ENCODE measurements around the gene PALM3. TPM values are rescaled to one million over a fixed set of nuclear protein-coding genes. Genes with fewer than 3 reads are reported as not detected.
"Not testable (repeated sequence)": the region's sequence is repeated elsewhere in the genome, so short reads cannot be mapped to it uniquely, and the experiment has no call there.

Gene PALM3
- total and polyA plus RNA-seq, 2 donors (not counting 1 experiment from before 2014, with no cell fraction given) = 0.02 to 1.3 TPM

DNA sequence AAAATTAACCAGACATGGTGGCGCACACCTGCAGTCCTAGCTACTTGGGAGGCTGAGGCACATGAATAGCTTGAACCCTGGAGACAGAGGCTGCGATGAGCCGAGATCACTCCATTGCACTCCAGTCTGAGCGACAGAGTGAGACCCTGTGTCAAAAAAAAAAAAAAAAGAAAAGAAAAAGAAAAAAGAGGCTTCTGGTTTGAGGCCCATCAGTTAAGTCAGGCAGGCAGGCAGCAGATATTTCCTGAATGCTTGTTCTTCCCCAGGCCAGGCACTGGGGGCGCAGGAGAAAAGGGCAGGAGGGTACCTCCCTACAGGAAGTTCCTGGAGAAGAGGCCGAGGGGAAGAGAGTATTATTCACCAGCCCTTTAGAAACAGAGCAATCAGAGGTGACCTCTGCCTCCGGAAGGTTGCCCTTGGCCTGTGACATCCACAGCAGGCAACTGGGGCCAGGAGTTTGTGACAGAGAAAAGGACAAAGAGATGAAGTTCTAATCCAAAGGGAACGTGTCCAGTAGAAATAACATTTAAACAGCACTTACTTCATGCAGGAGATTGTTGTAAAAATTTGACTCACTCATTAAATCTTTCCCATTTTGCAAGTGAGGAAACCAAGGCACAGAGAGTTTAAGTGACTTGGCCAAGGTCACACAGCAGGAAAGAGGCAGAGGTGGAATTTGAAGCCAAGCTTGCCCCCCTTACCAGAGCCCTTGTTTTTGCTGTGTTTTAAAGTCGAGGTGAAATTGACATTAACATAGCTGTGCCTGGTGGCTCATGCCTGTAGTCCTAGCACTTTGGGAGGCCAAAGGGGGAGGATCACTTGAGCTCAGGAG is 38.3 kb downstream of the PALM3 start:
- H3K36me3 ChIP-seq (ENCODE audit: control insufficient read depth, insufficient read depth, low read length) = no peaks in the 10 kb centered on the region
- H3K9ac ChIP-seq (ENCODE audit: insufficient read depth, low read length) = no peak overlapping the region
- no peaks in the 10 kb centered on the region for H3K9me3 ChIP-seq (ENCODE audit: control insufficient read depth, insufficient read depth, low read depth, low read length)
- TF ChIP-seq, protein P1, sequence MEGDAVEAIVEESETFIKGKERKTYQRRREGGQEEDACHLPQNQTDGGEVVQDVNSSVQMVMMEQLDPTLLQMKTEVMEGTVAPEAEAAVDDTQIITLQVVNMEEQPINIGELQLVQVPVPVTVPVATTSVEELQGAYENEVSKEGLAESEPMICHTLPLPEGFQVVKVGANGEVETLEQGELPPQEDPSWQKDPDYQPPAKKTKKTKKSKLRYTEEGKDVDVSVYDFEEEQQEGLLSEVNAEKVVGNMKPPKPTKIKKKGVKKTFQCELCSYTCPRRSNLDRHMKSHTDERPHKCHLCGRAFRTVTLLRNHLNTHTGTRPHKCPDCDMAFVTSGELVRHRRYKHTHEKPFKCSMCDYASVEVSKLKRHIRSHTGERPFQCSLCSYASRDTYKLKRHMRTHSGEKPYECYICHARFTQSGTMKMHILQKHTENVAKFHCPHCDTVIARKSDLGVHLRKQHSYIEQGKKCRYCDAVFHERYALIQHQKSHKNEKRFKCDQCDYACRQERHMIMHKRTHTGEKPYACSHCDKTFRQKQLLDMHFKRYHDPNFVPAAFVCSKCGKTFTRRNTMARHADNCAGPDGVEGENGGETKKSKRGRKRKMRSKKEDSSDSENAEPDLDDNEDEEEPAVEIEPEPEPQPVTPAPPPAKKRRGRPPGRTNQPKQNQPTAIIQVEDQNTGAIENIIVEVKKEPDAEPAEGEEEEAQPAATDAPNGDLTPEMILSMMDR (conservative IDR thresholded peaks at IDR 0.05 in 1 of 2, IDR thresholded peaks at IDR 0.05 in 1 of 2; ENCODE audit: low read depth in 1 of 2, low read length in 2 of 2) = peak; percentile 35 to 44
- no peak for TF ChIP-seq EZH2 (IDR thresholded peaks at IDR 0.05; ENCODE audit: low read length, missing control alignments)
- peaks cover 5% of the 10 kb centered on the region for H3K4me1 ChIP-seq (ENCODE audit: control insufficient read depth, extremely low read depth, insufficient read depth, low read length)
- no peaks in the 10 kb centered on the region for H3K79me2 ChIP-seq (ENCODE audit: control insufficient read depth, insufficient read depth, low read length)
- no peak overlapping the region for H3K27ac ChIP-seq (ENCODE audit: insufficient read depth, low read length)
- H4K20me1 ChIP-seq (ENCODE audit: control insufficient read depth, extremely low read depth, insufficient read depth, low read length) = no peaks in the 10 kb centered on the region
- no peak overlapping the region for H3K4me3 ChIP-seq (replicated peaks in 1 of 4; ENCODE audit: control extremely low read depth in 1 of 4, insufficient read depth in 1 of 4, low read depth in 3 of 4, low read length in 4 of 4)
- DNase-seq (ENCODE audit: low read depth in 2 of 2) = peak in 1 of 2 donors; percentile 54
- peaks cover 7% of the 10 kb centered on the region for H3K27me3 ChIP-seq (ENCODE audit: control insufficient read depth, insufficient read depth, low read length)
- H3K4me2 ChIP-seq (ENCODE audit: extremely low read depth, insufficient read depth, low read length) = no peak overlapping the region
- H2AFZ ChIP-seq (ENCODE audit: low read length) = peak overlapping the region; percentile 54

DNA sequence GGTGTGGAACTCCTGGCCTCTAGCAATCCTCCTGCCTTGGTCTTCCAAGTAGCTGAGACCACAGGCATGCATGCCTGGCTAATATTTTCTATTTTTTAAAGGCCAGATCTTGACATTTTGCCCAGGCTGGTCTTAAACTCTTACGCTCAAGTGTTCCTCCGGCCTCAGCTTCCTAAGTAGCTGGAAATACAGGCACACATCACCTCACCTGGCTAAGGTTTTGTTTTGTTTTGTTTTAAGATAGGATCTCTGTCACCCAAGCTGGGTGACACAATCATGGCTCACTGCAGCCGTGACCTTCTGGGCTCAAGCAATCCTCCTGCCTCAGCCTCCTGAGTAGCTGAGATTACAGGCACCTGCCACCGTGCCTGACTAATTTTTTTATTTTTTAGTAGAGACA is 39.4 kb downstream of the PALM3 start:
- Histone ChIP-seq H3K27ac (ENCODE audit: insufficient read depth, low read length) (no peak overlapping the region), H3K4me1 (ENCODE audit: control insufficient read depth, extremely low read depth, insufficient read depth, low read length) (peaks cover 5% of the 10 kb centered on the region), H3K79me2 (ENCODE audit: control insufficient read depth, insufficient read depth, low read length) (no peaks in the 10 kb centered on the region), H3K9ac (ENCODE audit: insufficient read depth, low read length) (no peak overlapping the region), H3K4me2 (ENCODE audit: extremely low read depth, insufficient read depth, low read length) (no peak overlapping the region), H3K36me3 (ENCODE audit: control insufficient read depth, insufficient read depth, low read length) (no peaks in the 10 kb centered on the region), H3K27me3 (ENCODE audit: control insufficient read depth, insufficient read depth, low read length) (no peaks in the 10 kb centered on the region), H3K4me3 (replicated peaks in 1 of 4; ENCODE audit: control extremely low read depth in 1 of 4, insufficient read depth in 1 of 4, low read depth in 3 of 4, low read length in 4 of 4) (no peak overlapping the region), H2AFZ (ENCODE audit: low read length) (no peak overlapping the region), H3K9me3 (ENCODE audit: control insufficient read depth, insufficient read depth, low read depth, low read length) (no peaks in the 10 kb centered on the region), H4K20me1 (ENCODE audit: control insufficient read depth, extremely low read depth, insufficient read depth, low read length) (no peaks in the 10 kb centered on the region)
- peak; percentile 33 to 73 for DNase-seq (ENCODE audit: low read depth in 2 of 2)
- no peak for TF ChIP-seq EZH2 (IDR thresholded peaks at IDR 0.05; ENCODE audit: low read length, missing control alignments)
- TF ChIP-seq, protein P1 (conservative IDR thresholded peaks at IDR 0.05 in 1 of 2, IDR thresholded peaks at IDR 0.05 in 1 of 2; ENCODE audit: low read depth in 1 of 2, low read length in 2 of 2) = no peak

DNA sequence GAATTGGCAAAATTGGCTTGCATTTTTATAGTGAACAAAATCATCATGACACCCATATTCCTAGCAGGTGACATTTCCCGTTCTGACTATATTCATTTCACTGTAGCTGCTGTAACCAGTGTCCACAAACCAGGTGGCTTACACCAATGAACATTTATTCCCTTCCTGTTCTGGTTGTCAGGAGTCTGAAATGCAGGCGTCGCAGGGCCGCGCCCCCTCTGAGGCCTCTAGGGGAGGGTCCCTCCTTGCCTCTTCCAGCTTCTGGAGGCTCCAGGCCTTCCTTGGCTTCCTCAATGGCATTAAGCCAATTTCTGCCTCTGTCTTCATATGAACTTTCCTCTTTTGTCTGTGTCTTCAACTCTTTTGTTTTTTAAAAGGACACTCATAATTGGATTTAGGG is 40.4 kb downstream of the PALM3 start:
- no peaks in the 10 kb centered on the region for H3K27me3 ChIP-seq (ENCODE audit: control insufficient read depth, insufficient read depth, low read length)
- TF ChIP-seq, protein P1 (conservative IDR thresholded peaks at IDR 0.05 in 1 of 2, IDR thresholded peaks at IDR 0.05 in 1 of 2; ENCODE audit: low read depth in 1 of 2, low read length in 2 of 2) = no peak
- no peak for TF ChIP-seq EZH2 (IDR thresholded peaks at IDR 0.05; ENCODE audit: low read length, missing control alignments)
- H3K4me1 ChIP-seq (ENCODE audit: control insufficient read depth, extremely low read depth, insufficient read depth, low read length) = peaks cover 5% of the 10 kb centered on the region
- no peak overlapping the region for H3K4me2 ChIP-seq (ENCODE audit: extremely low read depth, insufficient read depth, low read length)
- H4K20me1 ChIP-seq (ENCODE audit: control insufficient read depth, extremely low read depth, insufficient read depth, low read length) = no peaks in the 10 kb centered on the region
- H3K79me2 ChIP-seq (ENCODE audit: control insufficient read depth, insufficient read depth, low read length) = no peaks in the 10 kb centered on the region
- H3K9me3 ChIP-seq (ENCODE audit: control insufficient read depth, insufficient read depth, low read depth, low read length) = no peaks in the 10 kb centered on the region
- H3K36me3 ChIP-seq (ENCODE audit: control insufficient read depth, insufficient read depth, low read length) = no peaks in the 10 kb centered on the region
- no peak overlapping the region for H3K9ac ChIP-seq (ENCODE audit: insufficient read depth, low read length)
- H3K4me3 ChIP-seq (replicated peaks in 1 of 4; ENCODE audit: control extremely low read depth in 1 of 4, insufficient read depth in 1 of 4, low read depth in 3 of 4, low read length in 4 of 4) = no peak overlapping the region
- no peak overlapping the region for H3K27ac ChIP-seq (ENCODE audit: insufficient read depth, low read length)
- DNase-seq (ENCODE audit: low read depth in 2 of 2) = no peak
- no peak overlapping the region for H2AFZ ChIP-seq (ENCODE audit: low read length)

DNA sequence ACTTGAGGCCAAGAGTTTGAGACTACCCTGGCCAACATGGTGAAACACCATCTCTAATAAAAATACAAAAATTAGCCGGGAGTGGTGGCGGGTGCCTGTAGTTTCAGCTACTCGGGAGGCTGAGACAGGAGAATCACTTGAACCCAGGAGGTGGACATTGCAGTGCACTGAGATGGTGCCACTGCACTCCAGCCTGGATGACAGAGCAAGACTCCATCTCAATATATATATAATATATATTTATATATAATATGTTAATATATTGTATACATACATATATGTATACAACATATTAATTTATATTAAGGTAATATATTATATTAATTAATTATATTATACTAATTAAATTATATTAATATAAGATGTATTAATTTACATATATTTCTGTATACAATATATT is 42.1 kb downstream of the PALM3 start:
- not testable (repeated sequence) for H3K4me1 ChIP-seq (ENCODE audit: control insufficient read depth, extremely low read depth, insufficient read depth, low read length); H3K79me2 ChIP-seq (ENCODE audit: control insufficient read depth, insufficient read depth, low read length); H3K36me3 ChIP-seq (ENCODE audit: control insufficient read depth, insufficient read depth, low read length); H3K4me3 ChIP-seq (replicated peaks in 1 of 4; ENCODE audit: control extremely low read depth in 1 of 4, insufficient read depth in 1 of 4, low read depth in 3 of 4, low read length in 4 of 4); H3K4me2 ChIP-seq (ENCODE audit: extremely low read depth, insufficient read depth, low read length); H3K9me3 ChIP-seq (ENCODE audit: control insufficient read depth, insufficient read depth, low read depth, low read length); H2AFZ ChIP-seq (ENCODE audit: low read length); H3K27me3 ChIP-seq (ENCODE audit: control insufficient read depth, insufficient read depth, low read length); H4K20me1 ChIP-seq (ENCODE audit: control insufficient read depth, extremely low read depth, insufficient read depth, low read length); DNase-seq (ENCODE audit: low read depth in 2 of 2); H3K9ac ChIP-seq (ENCODE audit: insufficient read depth, low read length); H3K27ac ChIP-seq (ENCODE audit: insufficient read depth, low read length)
